Pancreas (tissue), 10 donors: ENCODE data around the gene TSPYL6. TPM values are rescaled to one million over a fixed set of nuclear protein-coding genes. Genes with fewer than 3 reads are reported as not detected.
"Not testable (repeated sequence)": the region's sequence is repeated elsewhere in the genome, so short reads cannot be mapped to it uniquely, and the experiment has no call there.

Source experiments
- ATAC-seq, 4 donors: fragments of 200-7000 bp; cut with Tn5 transposase; one replicate each; pipeline versions ENCODE4 v1.8.0 to v1.9.1; 2020; ENCODE audit warnings: mild to moderate bottlenecking in 4 of 4, moderate library complexity in 4 of 4
- DNase-seq, 6 donors: peaks; one replicate each; pipeline ENCODE4 v3.0.0-alpha.2; 2020
- FAIRE-seq: peaks from 2 replicates; lab custom pipeline; 2012; peaks lifted over from hg19 to GRCh38; lab: Jason Lieb, UNC
- H3K27ac ChIP-seq, 4 donors: fragments of 200-600 bp; sonication (generic); 1 replicate in 3 of 4; 2 replicates in 1 of 4; pipeline versions ENCODE4 v1.5.0 to v1.8.0; 2020
- H3K27me3 ChIP-seq, 4 donors: fragments of 200-600 bp; one replicate each; pipeline ENCODE4 v1.8.0; 2021
- H3K36me3 ChIP-seq, 3 donors: fragments of 200-600 bp; sonication (generic) in 1 of 3; one replicate each; pipeline versions ENCODE4 v1.5.0 to v1.8.0; 2020 to 2021
- H3K4me1 ChIP-seq, 3 donors: fragments of 200-600 bp; one replicate each; pipeline ENCODE4 v1.8.0; 2021
- H3K4me3 ChIP-seq, 4 donors: fragments of 200-600 bp; sonication (generic) in 2 of 4; one replicate each; pipeline versions ENCODE4 v1.5.0 to v1.8.0; 2020 to 2021
- H3K9me3 ChIP-seq, 4 donors: fragments of 200-600 bp; one replicate each; pipeline ENCODE4 v1.8.0; 2021
- WGBS, 2 donors: extraction: QIAGEN DNeasy Blood & Tissue Kit; methylation state at CpG; one replicate each; pipeline ENCODE4 v1.1.7; 2013; 5-methylcytosine and 5-hydroxymethylcytosine counted together
- intact Hi-C, 3 donors: fragments of 100-400 bp; cut with DNase I; formaldehyde crosslinking; loops; one replicate each; pipeline versions ENCODE4 v1.11.1 to v1.14.2; 2022
- polyA plus RNA-seq, 2 donors: library from polyadenylated mRNA; stranded (reverse); fragments of 200-250 nt; gene quantifications; one replicate each; pipeline ENCODE4 v1.2.3, GENCODE V29; 2013
- total RNA-seq, 6 donors: library from RNA; stranded (reverse); fragmentation: NEBNext Ultra II Directional in 4 of 6; extraction: Animal tissue kit (Norgen Biotek cat#: 25700) in 4 of 6; gene quantifications; one replicate each; pipeline versions ENCODE4 v1.2.1 to v1.2.4, GENCODE V29; 2021 to 2023
- TF ChIP-seq, protein P1 (sequence below), 4 donors: fragments of 200-600 bp; sonication (generic) in 3 of 4; IDR thresholded peaks; one replicate each; pipeline versions ENCODE4 v1.5.0 to v1.8.0; 2021; ENCODE audit warnings: antibody characterized with exemption in 4 of 4
- donor health status: healthy with polysubstance abuse.
- donor health status: DM: no; HTN: no; CAD: no; lungs with moderate emphysema.
- donor health status: DM: no; HTN: no; CAD: no.
- donor health status: control.
- donor health status: control.
- donor health status: Bipolar disorder and iron deficiency.
- donor health status: DM: yes; HTN: yes; CAD: no.
- donor health status: DM: no; HTN: no; CAD: no.
- donor health status: DM: no; HTN: no; CAD: no.
- donor health status: DM: yes; HTN: yes; CAD: no.

TSPYL6 gene
- total and polyA plus RNA-seq, 8 donors, result 0.06 to 0.09 TPM; not detected in 6

DNA sequence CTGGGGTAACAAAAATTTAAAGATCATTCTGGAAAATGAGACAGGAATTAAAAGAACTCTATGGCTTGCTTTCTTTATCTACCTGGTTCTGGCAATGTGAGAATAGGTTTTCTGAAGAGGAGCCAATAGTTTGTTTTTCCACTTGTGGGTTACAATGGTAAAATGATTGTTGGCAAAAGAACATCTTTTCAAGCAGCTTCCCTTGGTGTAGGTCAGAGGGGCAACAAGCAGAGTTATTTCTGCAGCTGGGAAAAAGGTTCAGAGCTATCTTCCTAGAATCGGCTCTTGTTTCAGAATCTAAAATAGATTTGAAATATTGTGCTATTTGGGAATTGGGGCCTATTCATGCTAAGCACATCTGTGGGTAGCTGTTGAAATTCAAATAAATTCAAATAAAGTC, 11.5 kb upstream of the TSPYL6 start:
- intact Hi-C loops, result no loop called here
- TF ChIP-seq, protein P1, sequence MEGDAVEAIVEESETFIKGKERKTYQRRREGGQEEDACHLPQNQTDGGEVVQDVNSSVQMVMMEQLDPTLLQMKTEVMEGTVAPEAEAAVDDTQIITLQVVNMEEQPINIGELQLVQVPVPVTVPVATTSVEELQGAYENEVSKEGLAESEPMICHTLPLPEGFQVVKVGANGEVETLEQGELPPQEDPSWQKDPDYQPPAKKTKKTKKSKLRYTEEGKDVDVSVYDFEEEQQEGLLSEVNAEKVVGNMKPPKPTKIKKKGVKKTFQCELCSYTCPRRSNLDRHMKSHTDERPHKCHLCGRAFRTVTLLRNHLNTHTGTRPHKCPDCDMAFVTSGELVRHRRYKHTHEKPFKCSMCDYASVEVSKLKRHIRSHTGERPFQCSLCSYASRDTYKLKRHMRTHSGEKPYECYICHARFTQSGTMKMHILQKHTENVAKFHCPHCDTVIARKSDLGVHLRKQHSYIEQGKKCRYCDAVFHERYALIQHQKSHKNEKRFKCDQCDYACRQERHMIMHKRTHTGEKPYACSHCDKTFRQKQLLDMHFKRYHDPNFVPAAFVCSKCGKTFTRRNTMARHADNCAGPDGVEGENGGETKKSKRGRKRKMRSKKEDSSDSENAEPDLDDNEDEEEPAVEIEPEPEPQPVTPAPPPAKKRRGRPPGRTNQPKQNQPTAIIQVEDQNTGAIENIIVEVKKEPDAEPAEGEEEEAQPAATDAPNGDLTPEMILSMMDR (IDR thresholded peaks at IDR 0.05), result no peak
- DNase-seq (no peak), ATAC-seq (no peak), FAIRE-seq (no peak)
- Histone ChIP-seq H3K36me3 (no peaks in the 10 kb centered on the region), H3K27ac (no peak overlapping the region), H3K4me1 (no peaks in the 10 kb centered on the region), H3K9me3 (no peaks in the 10 kb centered on the region), H3K4me3 (no peak overlapping the region), H3K27me3 (no peaks in the 10 kb centered on the region)
- 75 to 76% methylated on average over 1 of the region's 1 CpG for WGBS, 2 donors

DNA sequence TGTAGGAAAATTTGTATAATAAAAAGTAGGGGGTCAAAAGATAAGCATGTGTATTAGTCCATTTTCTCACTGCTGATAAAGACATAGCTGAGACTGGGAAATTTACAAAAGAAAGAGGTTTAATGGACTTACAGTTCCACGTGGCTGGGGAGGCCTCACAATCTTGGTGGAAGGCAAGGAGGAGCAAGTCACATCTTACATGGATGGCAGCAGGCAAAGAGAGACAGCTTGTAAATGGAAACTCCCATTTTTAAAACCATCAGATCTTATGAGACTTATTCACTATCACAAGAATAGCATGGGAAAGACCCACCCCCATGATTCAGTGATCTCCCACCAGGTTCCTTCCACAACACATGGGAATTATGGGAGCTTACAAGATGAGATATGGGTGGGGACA, 9.1 kb upstream of the TSPYL6 start:
- H3K27me3 ChIP-seq, DNase-seq, ATAC-seq, intact Hi-C loops, FAIRE-seq, H3K9me3 ChIP-seq, H3K4me3 ChIP-seq, H3K4me1 ChIP-seq, H3K27ac ChIP-seq, H3K36me3 ChIP-seq: not testable (repeated sequence)
- WGBS, 2 donors, result 74 to 75% methylated on average over 1 of the region's 1 CpG

DNA sequence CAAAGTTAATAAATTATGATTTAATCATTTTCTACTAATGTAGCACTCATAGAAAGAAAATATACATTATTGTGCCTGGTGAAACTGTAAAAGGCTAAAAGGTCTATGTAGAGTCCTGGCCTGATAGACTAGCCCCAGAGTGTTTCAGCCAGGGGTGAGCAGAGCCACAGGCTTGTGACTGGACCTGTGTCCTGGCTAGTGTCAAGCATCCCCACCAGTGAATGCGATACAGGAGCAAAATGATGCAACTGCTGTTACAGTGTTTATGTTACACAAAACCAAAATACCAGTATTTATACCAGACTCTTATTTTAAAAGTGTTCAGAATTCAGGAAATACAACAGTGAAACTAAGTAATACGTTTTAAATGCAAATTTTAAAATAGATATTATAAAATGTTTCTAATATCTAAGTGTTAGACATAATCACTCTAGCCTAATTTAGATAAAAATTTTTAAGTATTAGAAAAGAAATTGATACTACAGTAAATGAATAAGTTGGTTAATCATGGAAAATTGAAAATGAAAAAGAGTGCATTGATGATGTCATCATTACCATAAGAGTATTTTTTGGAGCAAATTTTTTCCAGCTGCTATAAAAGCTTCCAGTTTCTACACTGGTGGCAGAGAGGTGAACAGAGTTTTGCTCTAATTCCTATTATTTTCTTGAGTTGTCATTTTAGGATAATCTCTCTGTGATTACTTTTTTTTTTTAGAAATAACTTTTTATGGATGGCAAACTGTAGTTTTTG, 6.2 kb upstream of the TSPYL6 start:
- ATAC-seq, result peak in 2 of 4 donors; percentile 26 to 46
- no peaks in the 10 kb centered on the region for H3K36me3 ChIP-seq
- H3K9me3 ChIP-seq, result no peaks in the 10 kb centered on the region
- WGBS, 2 donors, result 77 to 86% methylated on average over 2 of the region's 2 CpGs
- DNase-seq, result no peak
- TF ChIP-seq, protein P1 (IDR thresholded peaks at IDR 0.05), result no peak
- no peaks in the 10 kb centered on the region for H3K27me3 ChIP-seq
- intact Hi-C loops, result no loop called here
- H3K4me3 ChIP-seq, result no peak overlapping the region
- no peak overlapping the region for H3K27ac ChIP-seq
- no peak for FAIRE-seq
- H3K4me1 ChIP-seq, result peaks cover 0 to 10% (median 6%) of the 10 kb centered on the region in 3 donors

DNA sequence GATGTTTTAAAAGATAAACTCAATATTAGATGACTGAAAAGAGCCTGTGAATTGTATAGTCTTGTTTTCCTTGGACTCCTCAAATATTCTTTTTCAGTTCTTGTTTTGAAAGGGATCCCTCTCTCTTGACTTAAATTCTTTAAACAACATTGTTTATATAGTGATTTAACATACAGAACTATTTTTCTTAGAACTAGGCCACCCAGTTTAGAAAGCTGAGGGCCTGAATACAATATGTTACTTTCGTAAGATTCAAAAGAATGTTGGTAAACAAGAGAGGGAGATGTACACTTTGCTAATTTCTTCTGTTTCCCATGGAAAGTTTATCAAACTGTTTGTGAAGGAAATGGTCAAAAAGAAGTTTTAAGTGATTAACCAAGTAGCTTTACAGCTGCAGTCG, 5.5 kb upstream of the TSPYL6 start:
- Histone ChIP-seq H3K4me1 (peaks cover 0 to 10% (median 6%) of the 10 kb centered on the region in 3 donors), H3K27ac (no peak overlapping the region), H3K9me3 (no peaks in the 10 kb centered on the region), H3K4me3 (no peak overlapping the region), H3K27me3 (no peaks in the 10 kb centered on the region), H3K36me3 (no peaks in the 10 kb centered on the region)
- ATAC-seq (no peak), DNase-seq (no peak), FAIRE-seq (no peak)
- 17 to 18% methylated on average over 2 of the region's 2 CpGs for WGBS, 2 donors
- TF ChIP-seq, protein P1 (IDR thresholded peaks at IDR 0.05), result no peak
- intact Hi-C loops, result no loop called here

DNA sequence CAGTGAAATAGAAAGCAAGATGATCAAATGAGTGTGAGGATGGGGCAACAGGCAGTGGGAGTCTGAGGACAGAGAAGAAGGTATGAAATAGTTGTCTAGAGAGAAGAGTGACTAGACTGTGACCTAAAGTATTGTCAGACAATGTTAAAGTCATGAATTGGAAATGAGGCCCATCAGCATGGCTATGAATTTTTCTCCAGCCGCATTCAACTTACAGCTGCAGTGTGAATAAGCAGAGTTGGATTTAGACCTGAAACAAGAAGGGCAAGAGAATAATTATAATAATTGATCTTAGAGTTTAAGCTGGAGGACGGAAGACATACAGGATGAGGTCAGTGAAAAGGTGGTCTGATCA, 4.2 kb upstream of the TSPYL6 start:
- Histone ChIP-seq H3K4me1 (peaks cover 0 to 10% (median 6%) of the 10 kb centered on the region in 3 donors), H3K27me3 (no peaks in the 10 kb centered on the region), H3K4me3 (no peak overlapping the region), H3K36me3 (no peaks in the 10 kb centered on the region), H3K9me3 (no peaks in the 10 kb centered on the region), H3K27ac (no peak overlapping the region)
- FAIRE-seq (no peak), DNase-seq (no peak), ATAC-seq (no peak)
- 98 to 100% methylated on average over 2 of the region's 2 CpGs for WGBS, 2 donors
- intact Hi-C loops, result no loop called here
- TF ChIP-seq, protein P1 (IDR thresholded peaks at IDR 0.05), result no peak
